K562 (cell line): ENCODE data around the gene SLC6A1. TPM values are rescaled to one million over a fixed set of nuclear protein-coding genes. Genes with fewer than 3 reads are reported as not detected.

Experiments
- ATAC-seq: fragments of 200-7000 bp; cut with Tn5 transposase; 3 replicates; pipeline ENCODE4 v1.9.1; 2020; ENCODE audit warnings: moderate library complexity
- BruUV-seq: library from RNA; stranded (reverse); fragments of 400-500 nt; replicated peaks from 2 replicates; lab custom pipeline; 2021; lab: Mats Ljungman, UMichigan
- CTCF ChIA-PET: fragments of 300-600 bp; formaldehyde crosslinking; extraction: SDS; loops from one replicate; lab custom pipeline; 2021; ENCODE audit warnings: low intra/inter-chr PET ratio; lab: Yijun Ruan, JAX
- POLR2A ChIA-PET: fragments of 300-600, 350-650 bp; sonication (Branson Sonifier 250); formaldehyde crosslinking; extraction: SDS; loops from one replicate; lab custom pipeline; 2021; ENCODE audit warnings: antibody characterized with exemption, inconsistent platforms; lab: Yijun Ruan, JAX
- DNase-seq, 4 experiments: peaks; one replicate each; pipeline versions ENCODE4 v3.0.0 to v3.0.0-alpha.2; 2011 to 2018; ENCODE audit warnings: low spot score in 3 of 4, mixed read lengths in 3 of 4; ENCODE audit errors: extremely low read depth in 1 of 4
- FAIRE-seq: peaks from 2 replicates; lab custom pipeline; 2011; peaks lifted over from hg19 to GRCh38; lab: Jason Lieb, UNC
- H2AFZ ChIP-seq: 2 replicates; pipeline ENCODE4 v1.6.0; 2011; ENCODE audit warnings: low read depth, low read length, control low read depth, inconsistent platforms
- H3K27ac ChIP-seq: fragments of 200-600 bp; 3 replicates; pipeline ENCODE4 v1.8.0; 2011; ENCODE audit warnings: low read depth, mild to moderate bottlenecking, control low read depth, inconsistent platforms, low read length, moderate library complexity, mixed read lengths; ENCODE audit errors: extremely low read depth
- H3K27me3 ChIP-seq, 2 experiments: fragments of 300-600 bp in 1 of 2; 2 replicates in 1 of 2; 3 replicates in 1 of 2; pipeline versions ENCODE4 v1.6.0 to v1.8.0; 2011; ENCODE audit warnings: inconsistent platforms in 2 of 2, low read length in 2 of 2, mild to moderate bottlenecking in 1 of 2, mixed read lengths in 1 of 2, moderate library complexity in 1 of 2; ENCODE audit not compliant: control insufficient read depth in 2 of 2, insufficient read depth in 2 of 2
- H3K36me3 ChIP-seq: fragments of 300-600 bp; 3 replicates; pipeline ENCODE4 v1.8.0; 2011; ENCODE audit warnings: mild to moderate bottlenecking, low read length, inconsistent platforms; ENCODE audit not compliant: control insufficient read depth, insufficient read depth
- H3K4me1 ChIP-seq, 2 experiments: fragments of 200-600 bp in 1 of 2; replicated peaks in 1 of 2; 2 replicates in 1 of 2; 3 replicates in 1 of 2; pipeline versions ENCODE4 v1.5.1 to v1.8.0; 2011; ENCODE audit warnings: inconsistent platforms in 2 of 2, low read length in 2 of 2, mild to moderate bottlenecking in 1 of 2, mixed read lengths in 1 of 2, moderate library complexity in 1 of 2; ENCODE audit not compliant: control insufficient read depth in 2 of 2, insufficient read depth in 2 of 2
- H3K4me2 ChIP-seq: 2 replicates; pipeline ENCODE4 v1.6.1; 2011; ENCODE audit warnings: low read length, control low read depth, inconsistent platforms, mixed read lengths; ENCODE audit not compliant: insufficient read depth
- H3K4me3 ChIP-seq: fragments of 200-600 bp; sonication (generic), shearing (Covaris generic); 2 replicates; pipeline ENCODE4 v1.5.1; 2016; ENCODE audit warnings: control low read depth, inconsistent platforms
- H3K79me2 ChIP-seq: fragments of 200-600 bp; 3 replicates; pipeline ENCODE4 v1.8.0; 2011; ENCODE audit warnings: low read length, inconsistent platforms; ENCODE audit not compliant: control insufficient read depth, insufficient read depth
- H3K9ac ChIP-seq, 2 experiments: 2 replicates each; pipeline versions ENCODE4 v1.6.0 to v1.6.1; 2011; ENCODE audit warnings: low read depth in 2 of 2, low read length in 2 of 2, control low read depth in 1 of 2, inconsistent platforms in 1 of 2, mild to moderate bottlenecking in 1 of 2, mixed read lengths in 1 of 2; ENCODE audit not compliant: insufficient read depth in 1 of 2
- H3K9me1 ChIP-seq: one replicate; pipeline ENCODE4 v1.6.0; 2011; ENCODE audit warnings: inconsistent platforms, mild to moderate bottlenecking, low read length, moderate library complexity; ENCODE audit not compliant: control insufficient read depth, insufficient read depth
- H3K9me3 ChIP-seq: replicated peaks from 2 replicates; pipeline ENCODE4 v1.5.1; 2011; ENCODE audit warnings: low read depth, low read length, inconsistent platforms; ENCODE audit not compliant: control insufficient read depth, insufficient read depth
- H4K20me1 ChIP-seq: replicated peaks from 2 replicates; pipeline ENCODE4 v1.6.1; 2011; ENCODE audit warnings: low read length, inconsistent platforms, mixed read lengths; ENCODE audit not compliant: control insufficient read depth, insufficient read depth
- ARID4B ChIP-seq: sonication (generic); formaldehyde crosslinking; IDR thresholded peaks from 2 replicates; pipeline ENCODE4 v1.8.0; 2022; ENCODE audit warnings: mild to moderate bottlenecking, missing genetic modification reagents
- HDAC1 ChIP-seq, 2 experiments: fragments of 450-650 bp; IDR thresholded peaks; 2 replicates each; pipeline ENCODE4 v1.6.1; 2016 to 2017; ENCODE audit warnings: inconsistent platforms in 1 of 2, mild to moderate bottlenecking in 1 of 2, moderate library complexity in 1 of 2
- HDGF ChIP-seq: fragments of 450-650 bp; IDR thresholded peaks from 2 replicates; pipeline ENCODE4 v1.6.1; 2016
- ILF3 ChIP-seq: fragments of 450-650 bp; IDR thresholded peaks from 2 replicates; pipeline ENCODE4 v1.6.1; 2018; ENCODE audit warnings: antibody characterized with exemption, mild to moderate bottlenecking, moderate library complexity, borderline replicate concordance
- LEF1 ChIP-seq: fragments of 450-650 bp; IDR thresholded peaks from 2 replicates; pipeline ENCODE4 v1.6.1; 2016; ENCODE audit warnings: mild to moderate bottlenecking
- NR2C2 ChIP-seq, 2 experiments: fragments of 200-800 bp in 1 of 2; sonication (Bioruptor generic) in 1 of 2; sonication (generic) in 1 of 2; formaldehyde crosslinking in 1 of 2; IDR thresholded peaks; 2 replicates each; pipeline versions ENCODE4 v1.6.1 to v1.8.0; 2016 to 2022; ENCODE audit warnings: mild to moderate bottlenecking in 1 of 2, missing compliant biosample characterization in 1 of 2, missing genetic modification characterization in 1 of 2, missing genetic modification reagents in 1 of 2
- ZC3H11A ChIP-seq: IDR thresholded peaks from 2 replicates; pipeline ENCODE4 v1.6.1; 2012; ENCODE audit warnings: low read depth, low read length, improper control_type of control experiment
- WGBS: fragments of 100-300 bp; shearing (Covaris generic); methylation state at CpG from one replicate; pipeline ENCODE4 v1.1.6; 2016; ENCODE audit warnings: low coverage, mixed read lengths; ENCODE audit not compliant: insufficient coverage; ENCODE audit errors: missing lambda C conversion rate; 5-methylcytosine and 5-hydroxymethylcytosine counted together
- in situ Hi-C: fragments of 300-500 bp; cut with MboI; formaldehyde crosslinking; loops from 4 replicates; pipeline ENCODE4 v1.15.0; 2018; ENCODE audit warnings: inconsistent platforms, mixed read lengths
- intact Hi-C: fragments of 100-400 bp; cut with micrococcal nuclease; formaldehyde crosslinking; loops from 2 replicates; pipeline ENCODE4 v1.14.2; 2022
- polyA plus RNA-seq, 8 experiments: library from polyadenylated mRNA; depleted of rRNA in 4 of 8; stranded (reverse) in 5 of 8; unstranded in 3 of 8; fragments of >200 nt; fragmentation: Nextera tagmentation in 2 of 8; fragmentation: Illumina TruSeq in 1 of 8; extraction: Ambion mirVana in 2 of 8; extraction: Trizol in 1 of 8; gene quantifications; 2 replicates each; pipeline versions ENCODE4 v1.2.1 to v1.2.3, GENCODE V29; 2011 to 2014; ENCODE audit warnings: inconsistent platforms in 1 of 8, missing spikeins in 1 of 8
- total RNA-seq, 7 experiments: library from RNA; depleted of rRNA in 6 of 7; stranded (reverse); fragments of >200 nt in 6 of 7; fragmentation: Illumina TruSeq in 2 of 7; extraction: Trizol in 2 of 7; gene quantifications; 2 replicates each; pipeline versions ENCODE4 v1.2.1 to v1.2.3, GENCODE V29; 2011 to 2021; ENCODE audit warnings: low replicate concordance in 1 of 7

Gene SLC6A1
- total and polyA plus RNA-seq, 9 of the 15 experiments (the other 6 are each of a cell fraction or from before 2014, with no cell fraction given): not detected

DNA sequence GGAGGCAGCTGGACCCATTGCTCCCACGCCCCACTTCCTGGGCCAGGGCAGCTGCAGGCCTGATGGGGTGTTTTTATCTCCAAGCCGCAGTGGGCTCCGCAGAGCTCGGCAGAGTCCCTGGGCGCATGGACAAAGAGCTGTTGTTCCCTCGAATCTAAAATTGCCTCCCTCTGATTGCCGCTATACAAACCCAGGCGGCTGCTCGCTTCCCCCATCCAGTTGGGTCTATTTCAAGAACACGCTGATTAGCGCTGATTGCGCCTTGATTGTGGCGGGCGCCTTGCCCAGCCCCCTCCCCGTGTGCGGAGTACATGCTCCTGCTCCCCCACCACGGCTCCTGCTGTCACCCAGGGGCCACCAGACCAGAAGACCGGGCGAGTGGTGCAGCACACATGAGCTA lies 43.4 kb upstream of the SLC6A1 start:
- no peak overlapping the region for H3K4me3 ChIP-seq
- H3K27ac ChIP-seq: no peak overlapping the region
- H3K4me2 ChIP-seq: no peak overlapping the region
- no peaks in the 10 kb centered on the region for H3K79me2 ChIP-seq
- peaks cover 14% of the 10 kb centered on the region; the same call in 1 of the 2 replicates for H4K20me1 ChIP-seq
- H3K9ac ChIP-seq: no peak overlapping the region
- no peak for TF ChIP-seq ILF3
- TF ChIP-seq HDGF: no peak
- TF ChIP-seq LEF1: no peak
- no peak for TF ChIP-seq NR2C2 (CRISPR knock-in tag; IDR thresholded peaks at IDR 0.05)
- TF ChIP-seq NR2C2 (tag; IDR thresholded peaks at IDR 0.05): no peak
- no peak for TF ChIP-seq ZC3H11A
- TF ChIP-seq ARID4B (CRISPR knock-in tag): no peak
- no peak for TF ChIP-seq HDAC1 (IDR thresholded peaks at IDR 0.05)
- TF ChIP-seq, all 486 proteins: peak for 0
- DNase-seq (no peak), FAIRE-seq (no peak), ATAC-seq (no peak)
- Histone ChIP-seq H3K4me1 (no peaks in the 10 kb centered on the region; a peak in 1 of 5 replicates), H2AFZ (no peak overlapping the region), H3K36me3 (no peaks in the 10 kb centered on the region), H3K9me1 (no peaks in the 10 kb centered on the region), H3K27me3 (peaks cover 0 to 29% of the 10 kb centered on the region in 2 experiments; a peak in 2 of 5 replicates), H3K9me3 (no peaks in the 10 kb centered on the region)
- no TSS peak for BruUV-seq
- in situ Hi-C loops (loop anchor here (5.0 kb wide), 1 partner anchor 708 kb away; no protein-coding TSS in a partner anchor), intact Hi-C loops (loop anchor here (5.0 kb wide), 1 partner anchor 703 kb away; no protein-coding TSS in a partner anchor)
- ChIA-PET POLR2A (interaction anchor here (0.6 to 1.3 kb wide), 2 partner anchors 22 to 67 kb away, joined by 3 read pairs; no protein-coding TSS in a partner anchor), CTCF (no interaction called here)
- WGBS: 2% methylated on average over 19 of the region's 19 CpGs
